GM12865 (cell line): Measurements from ENCODE around the gene ADAM17.

Experiments
- DNase-seq: peaks from one replicate; pipeline ENCODE4 v3.0.0; 2010; ENCODE audit warnings: low read depth
- H3K4me3 ChIP-seq: 2 replicates; pipeline ENCODE4 v1.5.1; 2011; ENCODE audit warnings: mild to moderate bottlenecking, low read depth, low read length, control low read depth
- TF ChIP-seq, protein P1 (sequence below): IDR thresholded peaks from 2 replicates; pipeline ENCODE4 v1.5.1; 2011; ENCODE audit warnings: low read length, control low read depth, low read depth, inconsistent platforms; ENCODE audit not compliant: insufficient read depth; ENCODE audit errors: missing control alignments

Gene ADAM17

DNA sequence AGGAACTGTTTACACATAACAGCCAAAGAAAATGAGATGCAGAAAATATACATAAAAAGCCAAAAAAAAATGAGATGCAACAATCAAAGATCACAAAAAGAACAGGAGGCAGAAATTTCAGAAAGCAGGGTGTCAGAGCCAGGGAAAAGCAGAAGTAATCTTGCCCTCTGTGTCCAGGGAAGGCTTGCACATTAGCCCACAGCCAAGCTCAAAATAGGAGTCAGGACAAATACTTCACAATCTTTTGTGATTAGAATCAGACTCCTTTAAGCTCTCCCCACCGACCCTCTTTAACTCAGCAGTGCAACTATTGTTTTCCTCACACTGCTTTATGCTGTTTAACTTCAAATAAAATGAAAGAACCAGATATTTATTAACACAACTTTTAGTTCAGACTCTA, 46.7 kb downstream of the ADAM17 start:
- no peak overlapping the region for H3K4me3 ChIP-seq
- TF ChIP-seq, protein P1, sequence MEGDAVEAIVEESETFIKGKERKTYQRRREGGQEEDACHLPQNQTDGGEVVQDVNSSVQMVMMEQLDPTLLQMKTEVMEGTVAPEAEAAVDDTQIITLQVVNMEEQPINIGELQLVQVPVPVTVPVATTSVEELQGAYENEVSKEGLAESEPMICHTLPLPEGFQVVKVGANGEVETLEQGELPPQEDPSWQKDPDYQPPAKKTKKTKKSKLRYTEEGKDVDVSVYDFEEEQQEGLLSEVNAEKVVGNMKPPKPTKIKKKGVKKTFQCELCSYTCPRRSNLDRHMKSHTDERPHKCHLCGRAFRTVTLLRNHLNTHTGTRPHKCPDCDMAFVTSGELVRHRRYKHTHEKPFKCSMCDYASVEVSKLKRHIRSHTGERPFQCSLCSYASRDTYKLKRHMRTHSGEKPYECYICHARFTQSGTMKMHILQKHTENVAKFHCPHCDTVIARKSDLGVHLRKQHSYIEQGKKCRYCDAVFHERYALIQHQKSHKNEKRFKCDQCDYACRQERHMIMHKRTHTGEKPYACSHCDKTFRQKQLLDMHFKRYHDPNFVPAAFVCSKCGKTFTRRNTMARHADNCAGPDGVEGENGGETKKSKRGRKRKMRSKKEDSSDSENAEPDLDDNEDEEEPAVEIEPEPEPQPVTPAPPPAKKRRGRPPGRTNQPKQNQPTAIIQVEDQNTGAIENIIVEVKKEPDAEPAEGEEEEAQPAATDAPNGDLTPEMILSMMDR = no peak
- DNase-seq = no peak

DNA sequence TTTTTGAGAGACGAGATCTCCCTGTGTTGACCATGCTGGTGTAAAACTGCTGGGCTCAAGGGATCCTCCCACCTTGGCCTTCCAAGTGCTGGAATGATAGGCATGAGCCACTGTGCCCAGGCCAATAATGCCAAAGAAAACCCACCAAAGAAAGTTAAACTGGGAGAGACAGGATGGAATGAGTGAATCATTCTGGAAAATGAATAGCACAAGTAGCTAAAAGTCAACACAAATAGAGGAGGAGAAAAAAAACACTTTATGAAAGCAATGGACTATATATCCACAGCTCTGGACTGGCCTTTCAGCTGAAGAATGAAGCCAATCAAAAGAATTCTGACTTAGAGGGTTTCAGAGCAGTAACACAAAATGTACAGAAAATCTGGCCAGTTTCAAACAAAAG, 57.4 kb downstream of the ADAM17 start:
- no peak overlapping the region for H3K4me3 ChIP-seq
- no peak for DNase-seq
- TF ChIP-seq, protein P1 = no peak

DNA sequence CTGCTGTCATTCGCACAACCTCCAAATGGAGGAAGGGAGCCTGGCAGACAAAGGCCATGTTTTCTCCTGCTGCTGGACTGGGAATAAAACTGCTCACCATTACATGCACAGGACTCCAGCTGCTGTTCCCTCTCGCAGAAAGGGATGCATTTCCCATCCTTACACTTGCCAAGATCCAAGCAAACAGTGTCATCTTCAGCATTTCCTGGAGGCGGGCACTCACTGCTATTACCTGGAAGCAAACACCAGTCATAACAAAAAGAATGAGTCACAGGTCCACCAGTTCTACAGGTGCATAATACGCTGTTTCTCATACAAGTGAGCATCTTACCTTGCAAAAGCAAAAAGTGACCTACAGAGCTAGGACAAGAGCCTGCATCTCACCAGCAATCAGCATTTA, 58.6 kb downstream of the ADAM17 start:
- H3K4me3 ChIP-seq = no peak overlapping the region
- no peak for DNase-seq
- TF ChIP-seq, protein P1 = no peak

GRCh38 chr2:9494081-9494480, 61.5 kb downstream of the ADAM17 start:
- DNase-seq = no peak
- TF ChIP-seq, protein P1 = no peak
- H3K4me3 ChIP-seq = no peak overlapping the region

GRCh38 chr2:9493478-9493877, 62.2 kb downstream of the ADAM17 start:
- DNase-seq = no peak
- TF ChIP-seq, protein P1 = no peak
- no peak overlapping the region for H3K4me3 ChIP-seq

- no peak for DNase-seq
- TF ChIP-seq, protein P1 = no peak
- H3K4me3 ChIP-seq = no peak overlapping the region
These were observed 62.7 kb downstream of the ADAM17 start for GRCh38 chr2:9492927-9493326.

- TF ChIP-seq, protein P1 = no peak
- H3K4me3 ChIP-seq = no peak overlapping the region
- DNase-seq = no peak
These were observed 64.8 kb downstream of the ADAM17 start for GRCh38 chr2:9490789-9491188.
